GM21825 (cell line): Measurements from ENCODE around the gene PPDPF.

Source experiments
- ATAC-seq: cut with Tn5 transposase; IDR thresholded peaks from one replicate; pipeline ENCODE4 v1.9.1; 2021; ENCODE audit warnings: mild to moderate bottlenecking, moderate library complexity; ENCODE audit not compliant: unreplicated experiment

The PPDPF gene

GRCh38 chr20:63519668-63520503, 679 bp upstream of the PPDPF start:
- peak; percentile 42 for ATAC-seq

- ATAC-seq = peak; percentile 26
Observed at GRCh38 chr20:63520934-63521601, 503 bp downstream of the PPDPF start.

GRCh38 chr20:63521602-63522001, 1.0 kb downstream of the PPDPF start:
- ATAC-seq = no peak

GRCh38 chr20:63522091-63522868, 1.7 kb downstream of the PPDPF start:
- no peak for ATAC-seq

GRCh38 chr20:63522981-63523611, 2.5 kb downstream of the PPDPF start:
- no peak for ATAC-seq

GRCh38 chr20:63525185-63525584, 4.6 kb downstream of the PPDPF start:
- ATAC-seq = no peak

- no peak for ATAC-seq
Observed at GRCh38 chr20:63525971-63526370, 5.4 kb downstream of the PPDPF start.

GRCh38 chr20:63527184-63527583, 6.6 kb downstream of the PPDPF start:
- no peak for ATAC-seq

GRCh38 chr20:63529180-63529860, 8.8 kb downstream of the PPDPF start:
- no peak for ATAC-seq

- ATAC-seq = no peak
Observed at GRCh38 chr20:63529861-63530787, 9.6 kb downstream of the PPDPF start.

- ATAC-seq = no peak
Observed at GRCh38 chr20:63530788-63531160, 10.2 kb downstream of the PPDPF start.

- no peak for ATAC-seq
Observed at GRCh38 chr20:63531686-63532448, 11.3 kb downstream of the PPDPF start.

- ATAC-seq = no peak
Observed at GRCh38 chr20:63532449-63532971, 11.9 kb downstream of the PPDPF start.

GRCh38 chr20:63533388-63533787, 12.8 kb downstream of the PPDPF start:
- ATAC-seq = no peak

GRCh38 chr20:63533871-63534393, 13.4 kb downstream of the PPDPF start:
- ATAC-seq = no peak

- no peak for ATAC-seq
Observed at GRCh38 chr20:63534427-63534830, 13.9 kb downstream of the PPDPF start.

GRCh38 chr20:63534831-63535651, 14.5 kb downstream of the PPDPF start:
- ATAC-seq = no peak
